ENCODE results near the gene ANXA6.

ANXA6 gene

DNA sequence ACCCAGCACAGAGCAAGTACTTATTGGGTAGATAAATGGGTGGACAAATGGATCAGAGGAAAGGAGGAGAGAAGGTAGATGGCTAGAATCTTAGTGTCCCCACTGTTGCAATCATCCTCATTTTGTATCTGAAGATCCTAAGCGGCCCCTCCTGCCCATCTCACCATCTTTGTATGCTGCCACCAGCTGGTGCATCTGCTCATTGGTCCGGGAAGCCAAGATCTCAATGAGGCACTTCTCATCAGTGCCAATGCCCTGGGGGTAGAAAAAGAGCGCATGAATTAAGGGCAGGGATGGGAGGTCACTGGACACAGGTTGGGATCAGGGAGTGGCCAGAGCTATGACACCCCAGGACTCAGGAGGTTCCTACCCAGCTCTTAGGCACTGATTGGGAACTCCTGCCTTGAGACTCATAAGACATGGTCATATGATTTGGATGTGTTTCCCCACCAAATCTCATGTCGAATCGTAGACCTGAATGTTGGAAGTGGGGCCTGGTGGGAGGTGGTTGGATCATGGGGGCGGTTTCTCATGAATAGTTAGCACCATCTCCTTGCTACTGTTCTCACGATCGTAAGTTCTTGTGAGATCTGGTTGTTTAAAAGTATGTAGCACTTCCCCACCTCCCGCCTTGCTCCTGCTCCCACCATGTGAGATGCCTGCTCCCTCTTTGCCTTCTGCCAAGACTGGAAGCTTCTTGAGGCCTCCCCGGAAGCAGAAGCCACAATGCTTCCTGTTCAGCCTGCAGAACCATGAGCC lies 20.3 kb downstream of the ANXA6 start:
- peak overlapping the region; percentile 60 for H3K27ac Mint-ChIP-seq
- no peaks in the 10 kb centered on the region for H3K9me3 Mint-ChIP-seq
- peaks cover 64% of the 10 kb centered on the region for H3K4me1 Mint-ChIP-seq (ENCODE audit: low read depth)
- H3K27me3 Mint-ChIP-seq (ENCODE audit: low read depth): no peaks in the 10 kb centered on the region
- peaks cover 71% of the 10 kb centered on the region for H3K36me3 Mint-ChIP-seq (ENCODE audit: low read depth)
- no peak overlapping the region for H3K4me3 Mint-ChIP-seq

DNA sequence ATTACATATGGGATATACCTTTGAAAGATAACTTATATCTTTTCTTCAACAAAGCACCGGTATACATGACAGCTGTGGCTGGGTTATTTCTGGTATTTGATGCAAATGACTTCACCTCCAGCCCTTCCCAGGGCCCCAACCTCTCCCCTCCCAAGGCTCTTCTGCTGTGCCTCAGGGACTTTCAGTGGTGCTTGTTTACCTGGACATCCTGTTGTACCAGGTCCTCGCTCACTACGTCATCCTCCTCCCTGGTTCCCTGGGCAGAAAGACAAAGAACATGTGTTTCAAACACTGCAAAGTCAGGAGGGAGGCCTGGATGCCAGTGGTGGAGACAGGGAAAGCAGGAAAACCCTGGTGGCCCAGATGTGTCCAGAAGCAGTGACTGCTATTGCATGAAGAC lies 23.4 kb downstream of the ANXA6 start:
- Mint-ChIP-seq H3K27me3 (ENCODE audit: low read depth) (no peaks in the 10 kb centered on the region), H3K9me3 (no peaks in the 10 kb centered on the region), H3K4me1 (ENCODE audit: low read depth) (peaks cover 54% of the 10 kb centered on the region), H3K27ac (peak overlapping the region; percentile 55), H3K4me3 (no peak overlapping the region), H3K36me3 (ENCODE audit: low read depth) (peaks cover 85% of the 10 kb centered on the region)

GRCh38 chr5:151132963-151133362 lies 24.6 kb downstream of the ANXA6 start:
- no peaks in the 10 kb centered on the region for H3K27me3 Mint-ChIP-seq (ENCODE audit: low read depth)
- H3K36me3 Mint-ChIP-seq (ENCODE audit: low read depth): peaks cover 84% of the 10 kb centered on the region
- no peak overlapping the region for H3K4me3 Mint-ChIP-seq
- peaks cover 52% of the 10 kb centered on the region for H3K4me1 Mint-ChIP-seq (ENCODE audit: low read depth)
- H3K27ac Mint-ChIP-seq: no peak overlapping the region
- no peaks in the 10 kb centered on the region for H3K9me3 Mint-ChIP-seq

DNA sequence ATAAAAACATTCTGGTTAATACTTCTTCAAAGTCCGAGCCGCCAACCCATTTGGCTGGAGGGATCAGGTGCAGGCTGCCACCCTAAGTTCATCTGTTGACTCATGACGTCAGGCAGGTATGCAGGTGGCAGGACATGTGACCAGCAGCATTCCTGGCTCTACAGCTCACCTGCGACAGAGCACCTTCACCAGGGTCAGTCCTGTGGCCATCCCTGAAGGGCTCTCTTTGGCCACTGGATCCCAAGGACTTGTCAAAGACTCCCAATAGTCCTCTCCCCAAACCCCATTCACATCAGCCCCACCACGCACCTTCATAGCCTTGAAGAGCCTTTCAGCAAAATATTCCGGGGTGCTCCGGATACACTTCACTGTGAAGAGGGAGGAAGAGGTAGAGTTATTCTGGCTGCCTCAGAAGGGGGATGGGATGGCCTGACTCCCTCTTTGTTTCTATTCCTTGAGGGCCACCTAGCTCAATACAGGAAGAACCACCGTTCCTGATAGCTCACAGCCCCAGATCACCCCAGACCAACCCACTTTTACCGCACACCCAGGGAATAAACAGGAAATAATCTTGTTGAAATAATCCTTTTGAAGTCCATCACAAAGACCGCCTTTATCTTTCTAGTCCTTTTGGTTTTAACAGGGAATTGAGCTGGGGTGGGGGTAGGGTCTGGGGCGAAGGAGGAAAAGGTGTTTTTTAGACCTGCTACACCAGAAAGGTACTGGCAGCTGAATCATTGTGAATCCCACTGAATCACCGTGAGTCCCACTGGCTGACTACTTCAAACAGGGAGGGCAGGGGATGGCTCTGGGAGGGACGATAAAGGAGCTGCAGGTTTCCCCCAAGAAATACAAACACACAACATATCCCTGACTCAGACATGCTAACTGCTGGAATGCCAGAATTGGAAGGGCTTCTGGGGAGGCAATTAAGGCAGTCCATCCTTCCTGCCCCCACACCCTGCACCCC lies 26.4 kb downstream of the ANXA6 start:
- peaks cover 50% of the 10 kb centered on the region for H3K4me1 Mint-ChIP-seq (ENCODE audit: low read depth)
- peaks cover 81% of the 10 kb centered on the region for H3K36me3 Mint-ChIP-seq (ENCODE audit: low read depth)
- H3K4me3 Mint-ChIP-seq: no peak overlapping the region
- H3K9me3 Mint-ChIP-seq: no peaks in the 10 kb centered on the region
- no peaks in the 10 kb centered on the region for H3K27me3 Mint-ChIP-seq (ENCODE audit: low read depth)
- H3K27ac Mint-ChIP-seq: peak overlapping the region; percentile 78

DNA sequence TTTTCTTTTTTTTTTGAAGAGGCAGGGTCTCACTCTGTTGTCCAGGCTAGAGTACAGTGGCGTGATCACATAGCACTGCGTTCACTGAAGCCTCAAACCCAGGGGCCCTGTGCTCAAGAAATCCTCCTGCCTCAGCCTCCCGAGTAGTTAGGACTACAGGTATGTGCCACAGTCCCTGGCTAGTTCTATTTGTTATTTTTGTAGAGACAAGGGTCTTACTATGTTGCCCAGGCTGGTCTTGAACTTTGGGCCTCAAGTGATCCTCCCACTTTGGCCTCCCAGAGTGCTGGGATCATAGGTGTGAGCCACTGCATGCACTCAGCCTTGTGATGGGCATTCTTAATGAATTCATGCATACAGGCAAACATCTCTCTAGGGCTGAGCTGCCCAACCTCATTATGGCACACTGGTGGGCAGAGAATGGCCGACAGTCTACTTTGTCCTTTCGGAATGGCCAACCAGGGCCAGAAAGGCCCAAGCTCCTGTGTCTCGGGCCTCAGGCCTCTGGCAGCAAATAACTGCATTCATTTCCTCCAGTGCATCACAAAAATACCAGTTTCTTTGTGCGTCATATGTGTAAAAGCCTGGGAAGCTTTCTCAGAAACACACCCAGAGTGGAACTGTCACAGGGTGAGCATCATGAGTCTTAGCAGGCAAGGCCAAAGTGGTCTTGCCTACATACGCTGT lies 27.2 kb downstream of the ANXA6 start:
- Mint-ChIP-seq H3K9me3 (no peaks in the 10 kb centered on the region), H3K27ac (no peak overlapping the region), H3K4me3 (no peak overlapping the region), H3K4me1 (ENCODE audit: low read depth) (peaks cover 54% of the 10 kb centered on the region), H3K36me3 (ENCODE audit: low read depth) (peaks cover 80% of the 10 kb centered on the region), H3K27me3 (ENCODE audit: low read depth) (no peaks in the 10 kb centered on the region)

- H3K27ac Mint-ChIP-seq: no peak overlapping the region
- no peak overlapping the region for H3K4me3 Mint-ChIP-seq
- no peaks in the 10 kb centered on the region for H3K9me3 Mint-ChIP-seq
- H3K4me1 Mint-ChIP-seq (ENCODE audit: low read depth): peaks cover 56% of the 10 kb centered on the region
- peaks cover 75% of the 10 kb centered on the region for H3K36me3 Mint-ChIP-seq (ENCODE audit: low read depth)
- H3K27me3 Mint-ChIP-seq (ENCODE audit: low read depth): no peaks in the 10 kb centered on the region
These were observed 28.8 kb downstream of the ANXA6 start for GRCh38 chr5:151128817-151129216.

DNA sequence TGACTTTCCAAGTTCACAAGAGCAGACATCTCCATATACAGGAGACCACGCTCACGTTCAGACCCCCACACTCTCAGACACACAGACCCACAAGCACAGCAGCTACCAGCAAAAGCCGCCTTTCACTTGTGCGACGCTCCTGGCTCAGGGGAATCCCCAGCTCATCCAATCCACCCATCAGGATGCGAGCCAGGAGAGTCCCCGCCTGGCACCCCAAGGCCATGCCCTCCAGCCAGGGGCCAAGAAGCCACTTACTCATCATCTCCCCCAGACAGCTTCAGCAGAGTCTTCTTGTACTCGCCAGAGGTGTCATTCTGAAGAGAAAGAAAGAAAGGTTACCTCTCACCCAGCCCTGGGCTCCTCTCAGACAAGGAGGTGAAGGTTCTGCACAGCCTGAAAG lies 29.7 kb downstream of the ANXA6 start:
- no peak overlapping the region for H3K4me3 Mint-ChIP-seq
- no peaks in the 10 kb centered on the region for H3K27me3 Mint-ChIP-seq (ENCODE audit: low read depth)
- peak overlapping the region; percentile 52 for H3K27ac Mint-ChIP-seq
- peaks cover 67% of the 10 kb centered on the region for H3K36me3 Mint-ChIP-seq (ENCODE audit: low read depth)
- H3K4me1 Mint-ChIP-seq (ENCODE audit: low read depth): peaks cover 48% of the 10 kb centered on the region
- H3K9me3 Mint-ChIP-seq: no peaks in the 10 kb centered on the region

DNA sequence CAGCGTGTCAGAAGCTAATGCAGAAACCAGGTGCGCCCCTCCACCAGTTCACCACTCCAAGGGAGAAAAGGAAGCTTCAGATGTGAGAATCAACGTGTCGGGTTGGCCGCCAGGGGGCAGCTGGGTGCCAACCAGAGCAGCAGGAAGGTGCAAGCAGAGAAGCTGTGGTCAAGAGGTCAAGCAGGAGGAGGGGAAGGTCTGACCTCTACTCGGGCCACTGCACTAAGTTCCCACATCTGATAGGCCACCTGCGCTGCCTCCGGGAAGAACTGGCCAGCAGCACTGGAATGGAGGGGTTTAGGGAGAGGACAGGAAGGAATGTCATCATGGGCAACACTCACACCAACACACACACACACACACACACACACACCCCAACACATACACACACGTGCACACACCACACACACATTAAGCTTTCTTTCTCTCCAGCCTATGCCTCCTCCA lies 31.4 kb downstream of the ANXA6 start:
- Mint-ChIP-seq H3K36me3 (ENCODE audit: low read depth) (peaks cover 67% of the 10 kb centered on the region), H3K4me3 (peak overlapping the region; percentile 2), H3K9me3 (no peaks in the 10 kb centered on the region), H3K4me1 (ENCODE audit: low read depth) (peaks cover 36% of the 10 kb centered on the region), H3K27me3 (ENCODE audit: low read depth) (no peaks in the 10 kb centered on the region), H3K27ac (peak overlapping the region; percentile 58)

DNA sequence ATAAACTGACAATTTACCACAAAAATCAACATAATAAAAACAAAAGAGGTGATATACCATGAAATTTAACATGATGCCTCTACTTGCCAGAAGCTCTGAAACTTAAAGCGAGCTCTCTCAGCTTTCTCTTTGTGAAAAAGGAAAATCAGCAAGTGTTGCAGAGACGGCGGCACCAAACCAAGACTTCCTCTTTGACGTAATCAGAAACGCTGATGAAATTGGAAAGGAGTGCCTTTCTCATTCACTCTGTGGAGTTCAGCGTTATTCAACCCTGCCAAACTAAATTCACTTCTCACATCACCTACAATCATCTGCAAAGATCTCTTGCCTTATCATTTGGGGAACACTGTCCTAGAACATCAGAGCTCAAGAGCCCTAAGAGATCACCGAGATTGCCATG lies 32.2 kb downstream of the ANXA6 start:
- Mint-ChIP-seq H3K4me3 (no peak overlapping the region), H3K27me3 (ENCODE audit: low read depth) (no peaks in the 10 kb centered on the region), H3K9me3 (no peaks in the 10 kb centered on the region), H3K27ac (peak overlapping the region; percentile 75), H3K36me3 (ENCODE audit: low read depth) (peaks cover 64% of the 10 kb centered on the region), H3K4me1 (ENCODE audit: low read depth) (peaks cover 34% of the 10 kb centered on the region)

GRCh38 chr5:151123897-151124751 lies 33.5 kb downstream of the ANXA6 start:
- peaks cover 61% of the 10 kb centered on the region for H3K36me3 Mint-ChIP-seq (ENCODE audit: low read depth)
- peaks cover 30% of the 10 kb centered on the region for H3K4me1 Mint-ChIP-seq (ENCODE audit: low read depth)
- H3K9me3 Mint-ChIP-seq: no peaks in the 10 kb centered on the region
- H3K27me3 Mint-ChIP-seq (ENCODE audit: low read depth): no peaks in the 10 kb centered on the region
- no peak overlapping the region for H3K4me3 Mint-ChIP-seq
- no peak overlapping the region for H3K27ac Mint-ChIP-seq

GRCh38 chr5:151122828-151123227 lies 34.8 kb downstream of the ANXA6 start:
- Mint-ChIP-seq H3K4me1 (ENCODE audit: low read depth) (peaks cover 20% of the 10 kb centered on the region), H3K36me3 (ENCODE audit: low read depth) (peaks cover 59% of the 10 kb centered on the region)

DNA sequence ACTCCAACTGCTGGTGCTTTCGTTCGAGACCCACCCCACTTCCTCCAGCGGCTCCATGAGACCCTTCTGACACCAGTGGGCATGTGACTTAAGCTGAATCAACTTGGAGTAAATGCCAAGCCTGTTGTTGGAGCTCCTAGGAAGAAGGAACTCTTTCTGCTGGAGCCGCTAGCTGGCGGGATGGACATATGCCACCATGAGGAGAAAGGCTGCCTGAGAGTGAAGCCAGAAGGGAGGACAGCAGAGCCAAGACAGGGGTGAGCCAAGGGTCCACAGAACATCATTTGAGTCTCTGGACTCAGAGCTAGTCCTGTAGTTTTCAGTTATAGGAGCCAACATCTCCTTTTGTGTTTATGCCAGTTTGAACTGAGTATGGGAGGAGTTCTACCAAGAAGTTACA lies 35.9 kb downstream of the ANXA6 start:
- H3K36me3 Mint-ChIP-seq (ENCODE audit: low read depth): peaks cover 61% of the 10 kb centered on the region
- H3K4me1 Mint-ChIP-seq (ENCODE audit: low read depth): peaks cover 14% of the 10 kb centered on the region
- no peak overlapping the region for H3K27ac Mint-ChIP-seq
- H3K9me3 Mint-ChIP-seq: no peaks in the 10 kb centered on the region
- no peak overlapping the region for H3K4me3 Mint-ChIP-seq
- H3K27me3 Mint-ChIP-seq (ENCODE audit: low read depth): no peaks in the 10 kb centered on the region

More at GRCh38 chr5:151122828-151123227, 34.8 kb downstream of the ANXA6 start:
- no peaks in the 10 kb centered on the region for H3K27me3 Mint-ChIP-seq (ENCODE audit: low read depth)
- no peak overlapping the region for H3K27ac Mint-ChIP-seq
- H3K9me3 Mint-ChIP-seq: no peaks in the 10 kb centered on the region
- H3K4me3 Mint-ChIP-seq: no peak overlapping the region

- H3K27ac Mint-ChIP-seq: no peak overlapping the region
- peaks cover 8% of the 10 kb centered on the region for H3K4me1 Mint-ChIP-seq (ENCODE audit: low read depth)
- H3K27me3 Mint-ChIP-seq (ENCODE audit: low read depth): no peaks in the 10 kb centered on the region
- peaks cover 60% of the 10 kb centered on the region for H3K36me3 Mint-ChIP-seq (ENCODE audit: low read depth)
- H3K4me3 Mint-ChIP-seq: no peak overlapping the region
- no peaks in the 10 kb centered on the region for H3K9me3 Mint-ChIP-seq
These were observed 36.5 kb downstream of the ANXA6 start for GRCh38 chr5:151121095-151121494.
